HT-29 (cell line): ENCODE data around the gene SLC34A3. TPM values are rescaled to one million over a fixed set of nuclear protein-coding genes. Genes with fewer than 3 reads are reported as not detected.
A peak's percentile ranks its signal among the peaks of the same experiment; 100 is the strongest.

Experiments
- DNase-seq: peaks from one replicate; pipeline ENCODE4 v3.0.0-alpha.2; 2015; ENCODE audit warnings: low spot score
- total RNA-seq: library from RNA; depleted of rRNA; stranded (reverse); fragments of >200 nt; shearing (Covaris generic); gene quantifications from 2 replicates; pipeline ENCODE4 v1.2.3, GENCODE V29; 2014; rRNA removed

SLC34A3 gene
- total RNA-seq, result 0.15 TPM in 1 of 2 replicates, not detected in the other

DNA sequence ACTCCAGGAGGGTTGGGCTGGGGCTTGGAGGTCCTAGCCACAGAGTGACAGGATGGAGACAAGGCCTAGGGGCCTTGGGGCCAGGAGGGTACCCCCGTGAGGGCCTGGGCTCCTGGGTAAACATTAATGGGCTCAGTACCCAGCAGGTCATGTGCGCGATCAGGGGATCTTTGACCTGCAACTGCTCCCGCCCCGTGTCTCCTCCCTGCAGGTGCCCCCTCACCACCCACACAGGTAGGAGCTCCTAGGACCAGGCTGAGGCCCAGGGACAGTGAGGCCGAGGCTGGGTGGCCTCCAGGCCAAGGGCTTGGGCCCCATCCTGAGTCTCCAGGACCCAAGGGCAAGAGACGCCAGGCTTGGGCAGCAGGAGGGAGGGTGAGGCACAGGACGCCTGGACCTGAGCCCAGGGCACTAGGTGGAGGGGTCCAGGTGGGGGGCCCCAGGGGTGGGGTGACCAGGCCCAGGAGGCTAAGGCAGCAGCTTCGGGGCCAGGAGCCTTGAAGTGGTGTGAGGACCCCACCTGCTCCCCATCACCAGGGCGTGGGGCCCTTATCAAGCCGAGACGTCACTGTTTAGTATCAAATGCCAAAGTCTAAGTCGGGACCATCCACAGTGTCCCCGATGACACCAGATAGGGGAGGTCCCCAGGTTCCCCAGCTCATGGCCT is at the start of gene SLC34A3:
Gene SLC34A3 (plus strand): TSS at position 197 of the 667 bp plus-strand sequence. CDS start 802 bp downstream, outside the sequence.
- DNase-seq, result no peak

DNA sequence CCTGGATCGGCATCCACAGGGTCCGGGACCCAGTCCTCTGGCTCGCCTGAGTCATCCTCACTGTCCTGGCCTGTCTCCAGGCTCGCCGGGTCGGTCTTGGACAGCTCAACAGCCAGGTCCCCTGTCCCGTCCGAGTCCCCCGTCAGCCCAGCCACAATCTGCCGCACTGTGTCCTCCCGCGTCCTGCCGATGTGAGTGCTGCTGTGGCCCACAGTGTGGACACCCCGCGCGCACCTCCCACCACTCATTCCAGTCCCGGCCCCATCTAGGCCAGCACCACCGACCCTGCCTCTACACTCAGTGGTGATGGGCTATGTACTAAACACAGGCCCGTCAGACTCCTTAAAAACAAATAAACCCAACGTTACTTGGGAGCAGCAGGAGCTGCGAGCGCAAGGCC is 49.0 kb upstream of the SLC34A3 start:
- no peak for DNase-seq

DNA sequence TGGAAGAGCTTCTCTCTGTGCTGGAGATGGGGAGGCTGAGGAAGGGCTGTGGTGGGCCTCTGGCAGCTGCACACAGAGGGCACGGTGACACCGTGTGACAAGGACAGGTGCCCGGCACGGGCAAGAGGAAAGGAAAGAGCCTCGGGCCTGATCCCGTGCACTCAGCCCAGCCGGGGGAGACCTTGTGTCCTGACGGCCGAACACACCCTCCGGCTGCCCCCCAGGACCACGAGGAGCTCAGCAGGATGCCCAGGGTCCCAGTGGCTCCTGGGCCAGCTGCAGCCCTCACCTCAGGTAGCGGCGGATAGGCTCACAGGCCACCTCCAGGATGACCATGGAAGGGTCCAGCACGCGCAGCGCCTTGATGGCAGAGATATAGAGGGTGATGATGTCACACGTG is 47.9 kb upstream of the SLC34A3 start:
- DNase-seq, result no peak

DNA sequence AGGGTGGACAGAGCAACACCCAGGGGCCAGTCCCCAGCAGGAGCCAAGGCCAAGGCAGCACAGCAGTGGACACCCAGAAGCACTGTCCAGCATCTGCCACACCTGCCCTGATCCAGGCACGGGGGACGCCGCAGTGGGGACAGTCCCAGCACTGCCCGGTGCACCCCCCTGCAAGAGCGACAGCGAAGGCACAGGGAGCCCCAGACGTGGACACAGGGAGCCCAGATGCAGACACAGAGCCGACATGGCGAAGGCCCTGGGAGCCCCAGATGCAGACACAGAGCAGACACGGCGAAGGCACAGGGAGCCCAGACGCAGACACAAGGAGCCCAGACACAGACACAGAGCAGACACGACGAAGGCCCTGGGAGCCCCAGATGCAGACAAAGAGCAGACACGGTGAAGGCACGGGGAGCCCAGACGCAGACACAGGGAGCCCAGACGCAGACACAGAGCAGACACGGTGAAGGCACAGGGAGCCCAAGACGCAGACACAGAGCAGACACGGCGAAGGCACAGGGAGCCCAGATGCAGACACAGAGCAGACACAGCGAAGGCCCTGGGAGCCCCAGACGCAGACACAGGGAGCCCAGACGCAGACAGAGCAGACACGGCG is 46.6 kb upstream of the SLC34A3 start:
- no peak for DNase-seq

DNA sequence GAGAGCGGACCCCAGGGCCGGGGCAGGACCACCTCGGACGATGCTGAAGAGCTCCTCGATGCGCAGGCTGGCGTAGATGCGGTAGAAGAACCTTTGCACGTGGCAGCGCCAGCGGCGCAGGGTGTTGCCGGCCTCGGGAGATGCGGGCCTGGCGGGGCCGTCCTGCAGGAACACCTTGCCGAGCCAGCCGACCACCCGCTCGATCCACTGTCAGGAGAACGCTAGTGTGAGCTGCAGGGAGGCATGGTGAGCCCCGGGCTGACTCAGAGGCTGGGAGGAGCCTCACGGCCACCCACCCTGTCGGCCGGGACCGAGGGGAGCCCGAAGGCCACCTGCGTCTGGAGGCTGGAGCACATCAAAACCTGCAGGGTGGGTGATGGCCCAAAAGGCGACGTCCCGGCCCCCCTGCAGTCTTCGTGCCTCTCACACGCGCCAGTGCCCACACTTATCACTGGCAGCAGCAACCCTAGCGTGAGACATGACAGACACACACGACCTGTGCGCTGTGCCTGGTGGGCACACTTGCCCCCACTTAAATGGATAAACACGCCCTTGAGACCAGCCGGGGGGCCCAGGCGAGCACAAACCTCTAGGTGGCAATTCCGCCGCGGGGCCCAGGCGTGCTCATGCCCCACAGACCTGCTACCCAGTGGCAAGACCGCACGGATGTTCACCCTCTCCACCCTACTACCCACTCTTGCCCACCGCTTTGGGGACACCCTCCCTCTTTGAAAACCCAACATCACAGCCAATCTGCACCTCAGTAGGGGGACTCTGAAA is 45.6 kb upstream of the SLC34A3 start:
- no peak for DNase-seq

DNA sequence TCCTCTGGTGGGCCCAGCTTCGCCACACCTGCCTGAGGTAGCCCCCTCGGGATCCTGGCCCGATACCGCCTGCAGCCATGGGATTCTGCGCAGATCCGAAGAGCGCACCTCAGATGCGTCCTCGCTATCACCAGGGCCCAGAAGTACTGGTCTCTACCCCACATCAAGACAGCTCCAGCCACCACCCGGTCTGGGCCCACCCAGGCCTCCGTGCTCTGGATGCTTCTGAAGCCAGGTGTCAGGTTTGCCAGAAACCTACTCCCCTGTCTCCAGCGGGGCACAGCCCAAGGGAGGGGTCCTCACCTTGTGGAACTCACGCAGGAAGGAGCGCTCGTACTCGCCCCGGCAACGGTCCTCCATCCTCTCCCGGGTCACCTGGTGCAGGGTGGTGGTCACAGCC is 44.8 kb upstream of the SLC34A3 start:
- DNase-seq, result no peak

DNA sequence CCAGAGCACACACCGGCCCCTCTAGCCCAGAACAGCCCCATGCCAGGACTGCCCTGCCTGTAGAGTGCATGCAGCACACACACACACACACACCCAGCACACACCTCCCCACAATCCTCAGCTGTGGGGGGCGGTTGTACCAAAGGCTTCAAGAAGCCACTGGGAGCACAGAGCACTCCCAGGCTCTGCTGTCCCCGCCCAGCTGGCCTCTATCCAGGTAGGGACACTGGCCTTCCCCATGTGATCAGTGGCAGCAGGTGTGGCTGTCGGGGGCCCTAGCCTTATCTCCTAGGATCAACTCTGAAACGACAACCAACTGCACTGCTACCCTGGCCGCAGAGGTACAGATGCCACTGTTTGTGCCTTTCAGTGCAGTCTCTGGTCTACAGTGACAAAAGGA is 44.3 kb upstream of the SLC34A3 start:
- no peak for DNase-seq

DNA sequence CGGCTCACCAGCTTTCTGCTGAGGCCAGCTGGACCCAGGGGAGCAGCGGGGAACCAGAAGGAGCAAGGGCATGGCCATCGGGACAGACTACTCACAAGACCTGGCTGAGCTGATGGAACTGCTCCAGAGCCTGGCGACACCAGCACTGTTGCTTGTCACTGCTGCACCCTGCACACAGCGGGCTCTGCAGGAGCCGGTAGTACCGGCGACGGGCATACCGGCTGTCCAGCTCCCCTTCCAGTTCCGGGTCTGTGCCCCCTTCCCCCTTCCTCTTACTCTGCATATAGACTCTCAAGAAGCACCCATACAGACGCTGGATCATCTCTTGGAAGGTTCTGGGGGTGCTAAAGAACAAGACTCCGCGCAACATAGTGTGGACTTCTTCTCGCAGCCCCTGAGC is 43.3 kb upstream of the SLC34A3 start:
- DNase-seq, result no peak

DNA sequence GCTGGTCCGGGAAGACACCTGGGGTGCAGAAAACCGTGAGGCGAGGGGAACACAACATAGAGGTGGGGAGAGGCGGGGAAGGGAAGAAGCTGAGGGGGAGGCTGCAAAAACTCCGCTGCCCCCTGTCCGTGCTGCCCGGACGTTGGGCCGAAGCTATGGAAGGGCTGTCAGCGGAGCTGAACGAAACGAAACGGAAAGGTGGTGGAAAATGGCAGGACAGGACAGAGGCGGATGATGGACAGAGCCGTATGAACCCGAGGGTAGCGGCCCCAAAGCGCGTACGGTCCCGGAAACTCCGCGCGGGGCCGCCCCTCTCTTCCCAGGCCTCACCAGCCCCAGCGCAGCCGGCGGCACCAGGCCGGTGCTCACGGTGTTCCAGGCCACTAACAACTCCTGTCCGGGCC is 42.6 kb upstream of the SLC34A3 start:
- DNase-seq, result no peak

DNA sequence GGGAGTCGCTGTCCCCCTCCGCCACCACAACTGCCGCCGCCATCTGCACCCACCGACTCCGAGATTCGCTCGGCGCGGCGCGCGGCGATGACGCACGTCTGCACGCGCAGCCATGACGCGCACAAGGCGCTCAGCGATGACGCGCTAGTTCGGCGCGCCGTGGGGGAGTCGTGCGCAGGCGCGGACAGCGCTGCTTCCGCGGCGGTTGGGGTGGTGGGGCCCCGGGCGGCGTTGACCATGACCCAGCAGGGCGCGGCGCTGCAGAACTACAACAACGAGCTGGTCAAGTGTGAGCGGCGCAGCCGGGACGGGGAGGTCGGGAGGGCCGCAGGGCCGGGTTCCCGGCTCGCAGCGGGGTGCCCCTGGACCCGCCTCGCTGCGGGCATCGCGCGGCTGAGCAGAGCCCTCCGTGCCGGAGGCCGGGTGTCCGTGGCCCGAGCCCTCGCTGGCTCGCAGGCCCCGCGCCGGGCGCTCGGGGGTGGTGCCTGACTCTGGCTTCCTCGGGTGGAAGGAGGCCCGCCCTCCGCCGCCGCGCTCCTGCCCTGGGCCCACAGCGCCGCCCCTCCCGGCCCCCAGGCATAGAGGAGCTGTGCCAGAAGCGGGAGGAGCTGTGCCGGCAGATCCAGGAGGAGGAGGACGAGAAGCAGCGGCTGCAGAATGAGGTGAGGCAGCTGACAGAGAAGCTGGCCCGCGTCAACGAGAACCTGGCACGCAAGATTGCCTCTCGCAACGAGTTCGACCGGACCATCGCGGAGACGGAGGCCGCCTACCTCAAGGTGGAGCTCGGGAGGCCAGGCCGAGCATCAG is 42.0 kb upstream of the SLC34A3 start, which contains the start of the genes ANAPC2 and SSNA1:
Gene ANAPC2 (minus strand): TSS at position 71 of the 807 bp plus-strand sequence. CDS start 28 bp downstream, at position 43.
Gene SSNA1 (plus strand): TSS at position 187 of the 807 bp plus-strand sequence. CDS start 51 bp downstream, at position 238.
- DNase-seq, result peak; percentile 94

DNA sequence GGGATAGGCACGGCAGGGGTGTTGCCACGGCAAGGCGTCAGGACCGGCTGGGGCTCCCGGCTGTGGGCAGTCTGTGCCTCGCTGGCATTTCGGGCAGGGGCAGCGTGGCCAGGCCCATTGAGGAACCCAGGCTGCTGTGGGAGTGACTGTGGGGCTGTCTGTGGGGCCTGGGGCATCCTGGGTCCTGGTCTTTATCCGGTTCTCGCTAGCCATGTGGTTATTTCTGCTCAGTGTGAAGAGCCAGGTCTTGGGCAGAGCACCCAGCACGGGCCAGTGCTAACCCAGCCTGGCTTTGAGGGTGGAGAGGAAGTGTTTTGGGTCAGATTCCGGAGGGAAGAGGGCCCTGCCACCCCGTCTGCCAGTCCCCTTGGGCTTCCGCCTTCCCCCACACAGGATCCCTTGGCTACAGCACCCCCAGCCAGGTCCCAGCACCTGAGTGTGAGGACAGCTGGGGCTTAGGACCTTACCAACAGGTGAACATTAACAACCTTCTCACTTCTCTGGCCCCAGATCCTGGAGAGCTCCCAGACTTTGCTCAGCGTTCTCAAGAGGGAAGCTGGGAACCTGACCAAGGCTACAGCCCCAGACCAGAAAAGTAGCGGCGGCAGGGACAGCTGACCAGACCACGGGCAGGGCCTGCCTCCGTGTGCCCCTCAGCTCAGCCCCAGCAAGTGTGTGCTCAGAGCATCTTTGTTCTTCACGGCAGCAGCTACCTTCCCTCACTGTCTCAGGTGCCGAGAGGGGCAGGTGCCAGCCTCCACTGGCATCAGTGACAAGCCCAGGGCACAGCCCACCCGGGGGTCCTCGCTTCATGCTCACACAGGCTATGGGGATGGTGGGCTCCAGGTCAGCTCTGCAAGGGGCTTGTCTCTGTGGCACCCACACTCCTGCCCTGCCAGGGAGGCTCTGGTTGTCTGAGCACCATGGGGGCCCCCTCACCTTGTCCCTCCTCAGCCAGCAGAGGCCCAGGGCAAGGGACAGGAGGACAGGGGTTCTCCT is 41.1 kb upstream of the SLC34A3 start:
- no peak for DNase-seq

DNA sequence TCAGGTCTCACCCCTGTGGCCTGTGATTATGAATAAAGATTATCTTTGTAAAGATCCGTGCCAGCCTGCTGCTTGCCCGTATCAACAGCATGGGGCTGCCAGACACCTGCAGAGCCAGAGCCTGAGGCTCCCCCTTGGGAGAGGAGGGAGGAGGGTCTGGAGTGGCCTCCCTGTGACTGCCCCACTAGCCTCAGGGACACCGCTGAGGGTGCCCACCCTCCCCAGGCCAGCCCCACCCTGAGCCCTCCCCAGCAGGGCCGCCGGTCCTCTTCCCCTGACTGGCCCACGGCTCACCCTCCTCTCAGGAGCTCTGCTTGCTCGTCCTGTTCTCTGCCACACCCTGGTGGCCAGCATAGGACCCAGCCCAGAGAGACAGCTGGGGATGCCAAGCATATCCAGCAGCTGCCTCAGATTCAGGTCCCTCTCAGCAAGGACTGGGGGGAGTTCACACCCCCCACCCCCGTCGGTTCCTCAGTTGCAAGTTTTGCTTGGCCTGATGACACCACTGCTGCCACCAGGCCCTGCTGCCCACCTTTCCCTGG is 40.3 kb upstream of the SLC34A3 start:
- peak; percentile 53 for DNase-seq

DNA sequence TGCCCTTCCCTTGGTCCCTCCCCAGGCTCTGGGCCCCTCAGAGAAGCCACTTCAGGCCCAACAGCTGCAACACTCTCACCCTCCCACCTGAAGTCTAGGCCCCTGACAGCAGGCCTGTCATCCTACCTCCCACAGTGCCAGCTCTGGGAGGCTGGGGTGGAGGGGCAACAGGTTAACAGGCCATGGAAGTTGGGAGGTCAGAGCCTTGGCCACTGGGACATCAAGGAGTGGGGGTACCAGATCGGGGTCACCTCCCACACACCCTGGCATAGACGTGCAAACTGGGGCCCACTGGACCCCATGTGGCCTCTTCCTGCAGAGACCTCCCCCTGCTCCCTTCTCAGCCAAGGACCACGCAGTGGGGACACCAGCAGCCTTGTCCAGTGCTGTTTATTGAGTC is 39.5 kb upstream of the SLC34A3 start:
- no peak for DNase-seq

DNA sequence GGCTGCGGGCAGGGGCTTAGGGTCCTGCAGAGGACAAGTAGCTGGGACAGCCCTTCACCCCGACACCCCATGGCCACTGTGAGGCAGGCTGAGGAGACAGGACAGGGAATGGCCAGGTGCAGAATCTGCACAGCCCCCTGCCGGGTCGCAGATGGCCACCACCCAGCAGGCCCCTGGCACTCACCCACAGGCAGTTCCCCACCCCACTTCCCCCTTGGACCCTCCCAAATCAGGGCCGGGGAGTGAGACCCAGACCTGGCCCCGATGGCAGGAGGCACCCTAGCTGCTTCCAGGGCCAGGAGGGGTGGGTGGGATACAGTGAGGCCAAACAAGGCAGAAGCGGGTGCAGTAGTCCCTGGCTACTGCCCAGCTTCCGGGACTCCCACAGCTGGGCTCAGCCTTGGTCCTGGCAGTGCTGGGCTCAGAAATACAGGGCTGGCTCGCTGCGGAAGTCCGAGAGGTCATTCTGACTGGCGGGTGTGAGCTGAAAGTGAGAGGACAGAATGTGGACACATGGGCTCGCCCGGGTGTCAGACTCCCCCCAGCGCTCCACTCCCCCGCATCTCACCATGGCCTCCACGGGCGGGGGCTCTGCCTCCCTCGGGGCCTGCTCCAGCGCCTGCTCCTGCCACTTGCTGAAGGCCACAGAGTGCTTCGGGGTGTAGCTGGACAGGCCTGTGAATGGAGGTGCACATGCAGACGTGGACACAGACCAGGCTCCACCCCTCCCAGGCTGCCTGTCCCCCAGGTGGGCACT is 38.8 kb upstream of the SLC34A3 start:
- DNase-seq, result no peak

DNA sequence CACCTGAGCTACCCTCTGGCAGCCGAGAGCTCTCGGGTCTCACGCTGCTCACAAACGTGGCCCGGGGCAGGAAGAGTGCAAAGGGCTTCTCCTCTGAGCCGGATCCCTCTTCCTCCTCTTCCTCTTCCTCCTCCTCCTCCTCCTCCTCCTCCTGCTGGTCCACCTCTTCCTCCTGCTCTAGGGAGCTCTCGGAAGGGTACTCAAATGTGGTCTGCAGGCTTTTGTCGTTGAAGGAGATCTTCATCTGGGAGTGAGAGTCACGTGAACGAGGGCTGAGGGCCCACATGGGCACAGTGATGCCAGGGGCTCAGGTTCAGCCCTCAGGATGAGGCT is 38.3 kb upstream of the SLC34A3 start:
- no peak for DNase-seq

DNA sequence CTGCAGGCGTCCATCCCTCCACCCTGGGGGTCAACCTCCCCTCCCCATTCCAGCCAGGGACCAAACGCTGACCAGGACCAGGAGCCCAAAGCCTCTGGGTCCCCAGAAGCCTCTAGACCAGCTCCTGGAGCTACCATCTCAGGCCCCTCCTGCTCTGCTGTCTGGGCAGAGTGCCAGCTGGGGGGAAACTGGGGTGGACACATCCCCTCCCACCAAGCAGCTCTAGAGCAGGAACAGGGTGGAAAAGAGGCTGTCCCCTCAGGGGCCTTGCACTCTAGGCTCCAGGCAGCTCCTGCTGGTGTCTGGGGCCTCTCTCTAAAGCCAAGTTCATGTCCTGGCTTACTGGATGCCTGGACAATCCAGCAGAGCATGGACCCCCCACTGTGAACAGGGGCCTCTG is 37.8 kb upstream of the SLC34A3 start:
- DNase-seq, result no peak

DNA sequence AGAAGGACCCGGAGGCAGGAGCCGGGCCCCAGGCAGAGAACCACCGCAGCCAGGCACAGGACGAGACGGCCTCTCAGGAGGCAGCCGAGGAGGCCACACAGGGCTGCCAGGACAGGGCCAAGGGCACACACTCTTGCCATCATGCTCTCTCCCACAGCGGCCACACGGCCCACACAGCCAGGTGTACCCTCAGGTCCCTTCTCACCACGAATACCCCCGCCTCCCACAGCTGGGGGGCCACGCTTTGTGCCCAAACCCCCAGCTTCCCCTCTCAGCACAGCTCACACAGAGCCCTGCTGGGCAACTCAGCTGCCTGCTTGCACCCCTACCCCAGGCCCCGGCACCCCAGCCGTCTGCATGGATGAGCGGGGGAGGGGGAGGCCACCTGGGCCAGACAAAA is 36.9 kb upstream of the SLC34A3 start:
- no peak for DNase-seq

DNA sequence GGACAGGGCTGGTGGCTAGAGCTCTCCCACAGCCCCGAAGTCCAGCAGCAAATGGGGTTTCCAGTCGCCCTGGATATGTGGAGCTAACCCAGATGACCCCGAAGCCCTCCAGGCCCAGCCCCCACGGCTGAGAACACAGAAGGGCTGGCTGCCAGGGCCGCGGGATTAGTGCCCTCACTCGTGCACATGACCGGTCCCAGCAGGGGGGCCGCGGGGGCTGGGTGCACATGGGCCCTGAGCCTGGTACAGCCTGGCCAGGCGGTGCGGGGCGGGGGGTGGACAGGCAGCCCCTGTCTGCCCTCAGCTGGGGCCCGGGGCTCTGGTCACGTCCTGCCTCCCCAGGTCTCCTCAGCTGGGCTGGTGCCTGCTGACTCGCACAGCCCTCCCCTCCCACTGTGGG is 36.3 kb upstream of the SLC34A3 start:
- DNase-seq, result no peak

DNA sequence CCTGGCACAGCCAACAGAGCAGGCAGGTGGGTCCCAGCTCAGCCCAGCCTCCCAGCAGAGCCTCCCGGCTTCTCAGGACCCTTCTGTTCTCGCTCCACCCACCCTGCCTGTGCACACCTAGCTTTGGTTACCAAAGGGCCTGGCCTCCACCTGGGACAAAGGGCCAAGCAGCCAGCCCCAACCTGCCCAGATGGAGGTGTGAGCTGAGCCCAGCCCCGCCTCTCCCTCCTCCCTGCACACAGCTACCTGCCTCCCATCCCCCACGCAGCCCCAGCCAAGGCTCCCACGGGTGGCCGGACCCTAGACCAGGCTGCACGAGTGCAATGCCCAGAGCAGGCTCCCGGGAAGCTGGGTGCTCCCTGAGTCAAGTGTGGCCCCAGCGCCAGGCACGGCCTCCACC is 35.8 kb upstream of the SLC34A3 start:
- DNase-seq, result peak; percentile 55
